HEK293 (cell line): ENCODE data around the gene STX5.

ENCODE experiments used
- MYNN ChIP-seq: fragments of 450-650 bp; formaldehyde crosslinking; IDR thresholded peaks from 2 replicates; pipeline ENCODE4 v1.5.1; 2016; ENCODE audit warnings: missing biosample characterization, missing genetic modification characterization, borderline replicate concordance
- PRDM1 ChIP-seq: fragments of 450-650 bp; formaldehyde crosslinking; IDR thresholded peaks from 2 replicates; pipeline ENCODE4; 2016; ENCODE audit warnings: missing biosample characterization, missing genetic modification characterization
- PRDM10 ChIP-seq: fragments of 450-650 bp; formaldehyde crosslinking; IDR thresholded peaks from 2 replicates; pipeline ENCODE4 v1.5.1; 2016; ENCODE audit warnings: missing biosample characterization, missing genetic modification characterization
- RBAK ChIP-seq: fragments of 450-650 bp; formaldehyde crosslinking; IDR thresholded peaks from 2 replicates; pipeline ENCODE4 v1.5.1; 2016; ENCODE audit warnings: missing biosample characterization, missing genetic modification characterization
- SCRT1 ChIP-seq: fragments of 450-650 bp; formaldehyde crosslinking; IDR thresholded peaks from 2 replicates; pipeline ENCODE4 v1.5.1; 2016; ENCODE audit warnings: missing biosample characterization, missing genetic modification characterization, borderline replicate concordance
- WT1 ChIP-seq: fragments of 450-650 bp; formaldehyde crosslinking; IDR thresholded peaks from 2 replicates; pipeline ENCODE4 v1.5.1; 2016; ENCODE audit warnings: missing biosample characterization, missing genetic modification characterization
- ZFP41 ChIP-seq: fragments of 450-650 bp; formaldehyde crosslinking; IDR thresholded peaks from 2 replicates; pipeline ENCODE4 v1.5.1; 2016; ENCODE audit warnings: missing biosample characterization, missing genetic modification characterization, borderline replicate concordance
- ZNF133 ChIP-seq: fragments of 450-650 bp; formaldehyde crosslinking; IDR thresholded peaks from 2 replicates; pipeline ENCODE4 v1.5.1; 2016; ENCODE audit warnings: missing biosample characterization, missing genetic modification characterization
- ZNF155 ChIP-seq: fragments of 450-650 bp; formaldehyde crosslinking; IDR thresholded peaks from 2 replicates; pipeline ENCODE4 v1.5.1; 2016; ENCODE audit warnings: missing biosample characterization, missing genetic modification characterization
- ZNF175 ChIP-seq: fragments of 450-650 bp; formaldehyde crosslinking; IDR thresholded peaks from 2 replicates; pipeline ENCODE4 v1.5.1; 2016; ENCODE audit warnings: missing biosample characterization, missing genetic modification characterization
- ZNF184 ChIP-seq: fragments of 450-650 bp; IDR thresholded peaks from 2 replicates; pipeline ENCODE4 v1.5.1; 2018; ENCODE audit warnings: missing biosample characterization, mild to moderate bottlenecking, missing genetic modification characterization
- ZNF2 ChIP-seq: fragments of 450-650 bp; formaldehyde crosslinking; IDR thresholded peaks from 2 replicates; pipeline ENCODE4 v1.5.1; 2016; ENCODE audit warnings: missing biosample characterization, missing genetic modification characterization
- ZNF23 ChIP-seq: fragments of 450-650 bp; formaldehyde crosslinking; IDR thresholded peaks from 2 replicates; pipeline ENCODE4 v1.5.1; 2016; ENCODE audit warnings: missing biosample characterization, missing genetic modification characterization, borderline replicate concordance
- ZNF362 ChIP-seq: fragments of 450-650 bp; formaldehyde crosslinking; IDR thresholded peaks from 2 replicates; pipeline ENCODE4 v1.5.1; 2016; ENCODE audit warnings: missing biosample characterization, missing genetic modification characterization
- ZNF391 ChIP-seq: fragments of 450-650 bp; formaldehyde crosslinking; IDR thresholded peaks from 2 replicates; pipeline ENCODE4 v1.5.1; 2016; ENCODE audit warnings: low read depth, missing biosample characterization, missing genetic modification characterization, borderline replicate concordance
- ZNF473 ChIP-seq: fragments of 450-650 bp; formaldehyde crosslinking; IDR thresholded peaks from 2 replicates; pipeline ENCODE4 v1.5.1; 2017; ENCODE audit warnings: missing biosample characterization, missing genetic modification characterization
- ZNF530 ChIP-seq: fragments of 450-650 bp; formaldehyde crosslinking; IDR thresholded peaks from 2 replicates; pipeline ENCODE4 v1.5.1; 2016; ENCODE audit warnings: low read depth, missing biosample characterization, missing genetic modification characterization
- ZNF777 ChIP-seq: fragments of 450-650 bp; formaldehyde crosslinking; IDR thresholded peaks from 2 replicates; pipeline ENCODE4 v1.5.1; 2017; ENCODE audit warnings: missing biosample characterization, missing genetic modification characterization, borderline replicate concordance
- ZNF830 ChIP-seq: fragments of 450-650 bp; IDR thresholded peaks from 2 replicates; pipeline ENCODE4 v1.5.0; 2018; ENCODE audit warnings: missing biosample characterization, missing genetic modification characterization, low read depth, mild to moderate bottlenecking, moderate library complexity
- TF ChIP-seq, protein P1 (sequence below): fragments of 450-650 bp; formaldehyde crosslinking; IDR thresholded peaks from 2 replicates; pipeline ENCODE4 v1.5.1; 2016; ENCODE audit warnings: missing biosample characterization, missing genetic modification characterization
- TF ChIP-seq, protein P2 (sequence below): fragments of 450-650 bp; formaldehyde crosslinking; IDR thresholded peaks from 2 replicates; pipeline ENCODE4 v1.5.1; 2017; ENCODE audit warnings: missing biosample characterization, missing genetic modification characterization
- TF ChIP-seq, protein P3 (sequence below): fragments of 450-650 bp; formaldehyde crosslinking; IDR thresholded peaks from 2 replicates; pipeline ENCODE4 v1.5.1; 2016; ENCODE audit warnings: missing biosample characterization, missing genetic modification characterization
- TF ChIP-seq, protein P4 (sequence below): fragments of 450-650 bp; formaldehyde crosslinking; IDR thresholded peaks from 2 replicates; pipeline ENCODE4 v1.5.1; 2016; ENCODE audit warnings: missing biosample characterization, missing genetic modification characterization, low read depth

Gene STX5

GRCh38 chr11:62787005-62787759 lies 44.7 kb downstream of the STX5 start, which contains the start of gene TMEM179B (continued):
- TF ChIP-seq, protein P1, sequence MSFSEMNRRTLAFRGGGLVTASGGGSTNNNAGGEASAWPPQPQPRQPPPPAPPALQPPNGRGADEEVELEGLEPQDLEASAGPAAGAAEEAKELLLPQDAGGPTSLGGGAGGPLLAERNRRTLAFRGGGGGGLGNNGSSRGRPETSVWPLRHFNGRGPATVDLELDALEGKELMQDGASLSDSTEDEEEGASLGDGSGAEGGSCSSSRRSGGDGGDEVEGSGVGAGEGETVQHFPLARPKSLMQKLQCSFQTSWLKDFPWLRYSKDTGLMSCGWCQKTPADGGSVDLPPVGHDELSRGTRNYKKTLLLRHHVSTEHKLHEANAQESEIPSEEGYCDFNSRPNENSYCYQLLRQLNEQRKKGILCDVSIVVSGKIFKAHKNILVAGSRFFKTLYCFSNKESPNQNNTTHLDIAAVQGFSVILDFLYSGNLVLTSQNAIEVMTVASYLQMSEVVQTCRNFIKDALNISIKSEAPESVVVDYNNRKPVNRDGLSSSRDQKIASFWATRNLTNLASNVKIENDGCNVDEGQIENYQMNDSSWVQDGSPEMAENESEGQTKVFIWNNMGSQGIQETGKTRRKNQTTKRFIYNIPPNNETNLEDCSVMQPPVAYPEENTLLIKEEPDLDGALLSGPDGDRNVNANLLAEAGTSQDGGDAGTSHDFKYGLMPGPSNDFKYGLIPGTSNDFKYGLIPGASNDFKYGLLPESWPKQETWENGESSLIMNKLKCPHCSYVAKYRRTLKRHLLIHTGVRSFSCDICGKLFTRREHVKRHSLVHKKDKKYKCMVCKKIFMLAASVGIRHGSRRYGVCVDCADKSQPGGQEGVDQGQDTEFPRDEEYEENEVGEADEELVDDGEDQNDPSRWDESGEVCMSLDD: no peak
- no peak for TF ChIP-seq SCRT1
- TF ChIP-seq, protein P2, sequence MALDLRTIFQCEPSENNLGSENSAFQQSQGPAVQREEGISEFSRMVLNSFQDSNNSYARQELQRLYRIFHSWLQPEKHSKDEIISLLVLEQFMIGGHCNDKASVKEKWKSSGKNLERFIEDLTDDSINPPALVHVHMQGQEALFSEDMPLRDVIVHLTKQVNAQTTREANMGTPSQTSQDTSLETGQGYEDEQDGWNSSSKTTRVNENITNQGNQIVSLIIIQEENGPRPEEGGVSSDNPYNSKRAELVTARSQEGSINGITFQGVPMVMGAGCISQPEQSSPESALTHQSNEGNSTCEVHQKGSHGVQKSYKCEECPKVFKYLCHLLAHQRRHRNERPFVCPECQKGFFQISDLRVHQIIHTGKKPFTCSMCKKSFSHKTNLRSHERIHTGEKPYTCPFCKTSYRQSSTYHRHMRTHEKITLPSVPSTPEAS (tag by site-specific recombination): no peak
- TF ChIP-seq ZNF777 (tag by site-specific recombination): no peak
- TF ChIP-seq ZFP41: no peak
- no peak for TF ChIP-seq ZNF133 (tag by site-specific recombination)
- 0 out of 2 replicates have a peak, but pooled peaks have one; percentile 77 for TF ChIP-seq ZNF2
- TF ChIP-seq ZNF362 (tag by site-specific recombination): no peak
- no peak for TF ChIP-seq RBAK (tag by site-specific recombination)
- no peak for TF ChIP-seq ZNF184 (tag by site-specific recombination)
- TF ChIP-seq ZNF175 (tag by site-specific recombination): no peak
- no peak for TF ChIP-seq PRDM1 (tag by site-specific recombination)
- TF ChIP-seq, protein P3, sequence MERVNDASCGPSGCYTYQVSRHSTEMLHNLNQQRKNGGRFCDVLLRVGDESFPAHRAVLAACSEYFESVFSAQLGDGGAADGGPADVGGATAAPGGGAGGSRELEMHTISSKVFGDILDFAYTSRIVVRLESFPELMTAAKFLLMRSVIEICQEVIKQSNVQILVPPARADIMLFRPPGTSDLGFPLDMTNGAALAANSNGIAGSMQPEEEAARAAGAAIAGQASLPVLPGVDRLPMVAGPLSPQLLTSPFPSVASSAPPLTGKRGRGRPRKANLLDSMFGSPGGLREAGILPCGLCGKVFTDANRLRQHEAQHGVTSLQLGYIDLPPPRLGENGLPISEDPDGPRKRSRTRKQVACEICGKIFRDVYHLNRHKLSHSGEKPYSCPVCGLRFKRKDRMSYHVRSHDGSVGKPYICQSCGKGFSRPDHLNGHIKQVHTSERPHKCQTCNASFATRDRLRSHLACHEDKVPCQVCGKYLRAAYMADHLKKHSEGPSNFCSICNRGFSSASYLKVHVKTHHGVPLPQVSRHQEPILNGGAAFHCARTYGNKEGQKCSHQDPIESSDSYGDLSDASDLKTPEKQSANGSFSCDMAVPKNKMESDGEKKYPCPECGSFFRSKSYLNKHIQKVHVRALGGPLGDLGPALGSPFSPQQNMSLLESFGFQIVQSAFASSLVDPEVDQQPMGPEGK (tag by site-specific recombination): peak; percentile 80
- TF ChIP-seq PRDM10 (tag by site-specific recombination): peak; percentile 28; the same call in 1 of the 2 replicates
- no peak for TF ChIP-seq ZNF830 (tag by site-specific recombination)
- 0 out of 2 replicates have a peak, but pooled peaks have one; percentile 46 for TF ChIP-seq ZNF391
- TF ChIP-seq, protein P4, sequence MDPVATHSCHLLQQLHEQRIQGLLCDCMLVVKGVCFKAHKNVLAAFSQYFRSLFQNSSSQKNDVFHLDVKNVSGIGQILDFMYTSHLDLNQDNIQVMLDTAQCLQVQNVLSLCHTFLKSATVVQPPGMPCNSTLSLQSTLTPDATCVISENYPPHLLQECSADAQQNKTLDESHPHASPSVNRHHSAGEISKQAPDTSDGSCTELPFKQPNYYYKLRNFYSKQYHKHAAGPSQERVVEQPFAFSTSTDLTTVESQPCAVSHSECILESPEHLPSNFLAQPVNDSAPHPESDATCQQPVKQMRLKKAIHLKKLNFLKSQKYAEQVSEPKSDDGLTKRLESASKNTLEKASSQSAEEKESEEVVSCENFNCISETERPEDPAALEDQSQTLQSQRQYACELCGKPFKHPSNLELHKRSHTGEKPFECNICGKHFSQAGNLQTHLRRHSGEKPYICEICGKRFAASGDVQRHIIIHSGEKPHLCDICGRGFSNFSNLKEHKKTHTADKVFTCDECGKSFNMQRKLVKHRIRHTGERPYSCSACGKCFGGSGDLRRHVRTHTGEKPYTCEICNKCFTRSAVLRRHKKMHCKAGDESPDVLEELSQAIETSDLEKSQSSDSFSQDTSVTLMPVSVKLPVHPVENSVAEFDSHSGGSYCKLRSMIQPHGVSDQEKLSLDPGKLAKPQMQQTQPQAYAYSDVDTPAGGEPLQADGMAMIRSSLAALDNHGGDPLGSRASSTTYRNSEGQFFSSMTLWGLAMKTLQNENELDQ: no peak
- TF ChIP-seq ZNF155: no peak
- no peak for TF ChIP-seq MYNN
- TF ChIP-seq ZNF23 (tag by site-specific recombination): no peak
- no peak for TF ChIP-seq WT1 (tag by site-specific recombination)
- no peak for TF ChIP-seq ZNF530 (tag by site-specific recombination)
- TF ChIP-seq ZNF473: no peak
